HG03103 (cell line): ENCODE results near the gene FAM131A.
A peak's percentile ranks its signal among the peaks of the same experiment; 100 is the strongest.

Source experiments
- ATAC-seq: cut with Tn5 transposase; IDR thresholded peaks from one replicate; pipeline ENCODE4 v1.9.1; 2021; ENCODE audit warnings: low read depth; ENCODE audit not compliant: unreplicated experiment

FAM131A gene

DNA sequence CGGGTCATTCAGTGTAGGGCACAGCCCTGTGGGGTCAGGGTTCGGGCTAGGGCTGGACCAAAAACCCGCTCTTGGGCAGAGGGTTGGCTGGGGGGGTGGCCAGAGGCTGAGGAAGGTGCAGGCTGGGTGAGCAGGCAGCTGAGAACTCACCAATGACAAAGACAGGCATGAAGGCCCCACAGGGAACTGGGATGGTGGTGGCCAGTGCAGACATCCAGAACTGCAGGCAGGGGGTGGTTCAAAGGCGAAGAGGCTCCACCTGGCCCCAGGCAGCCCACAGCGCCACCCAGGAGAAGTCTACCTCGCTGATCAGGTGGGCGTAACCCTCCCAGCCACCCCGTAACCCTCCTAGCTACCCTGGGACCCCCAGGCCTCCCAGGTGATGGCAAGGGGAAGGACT lies 17.4 kb downstream of the FAM131A start:
- no peak for ATAC-seq

DNA sequence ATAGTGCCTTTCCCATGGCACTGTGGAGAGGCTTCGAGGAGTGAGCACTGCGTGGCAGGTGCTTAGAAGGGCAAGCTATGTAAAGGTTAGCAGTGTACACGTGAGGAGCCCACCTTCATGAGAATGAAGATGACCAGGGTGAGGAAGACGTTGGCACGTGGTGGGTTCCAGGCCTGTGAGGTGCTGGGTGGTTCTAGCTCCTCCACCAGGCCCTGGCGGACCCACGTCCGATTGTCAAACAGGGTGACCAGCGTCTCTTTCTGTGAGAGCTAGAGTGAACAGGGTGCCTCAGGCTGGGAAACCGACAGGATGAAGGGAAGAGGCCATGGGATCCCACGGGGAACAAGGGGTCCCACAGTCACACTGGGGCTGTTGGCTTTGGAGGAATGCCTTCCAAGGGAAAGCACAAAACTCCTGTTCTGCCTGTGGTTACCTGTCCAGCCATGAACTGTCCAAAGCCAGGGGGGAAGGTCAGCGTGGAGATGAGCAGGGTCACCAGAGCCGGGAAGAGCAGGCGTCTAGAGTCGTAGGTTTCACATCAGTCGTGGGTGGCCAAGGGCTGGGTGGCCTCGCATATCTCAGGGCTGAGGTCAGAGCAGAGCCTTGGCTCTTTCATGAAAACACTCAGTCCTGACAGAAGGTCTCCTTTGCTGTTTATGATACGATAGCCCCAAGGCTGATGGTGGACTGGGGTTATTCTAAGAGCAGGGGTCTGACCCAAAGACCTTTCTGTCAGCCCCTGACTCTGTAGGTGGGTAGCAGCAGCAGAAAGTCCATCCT lies 18.1 kb downstream of the FAM131A start:
- no peak for ATAC-seq

DNA sequence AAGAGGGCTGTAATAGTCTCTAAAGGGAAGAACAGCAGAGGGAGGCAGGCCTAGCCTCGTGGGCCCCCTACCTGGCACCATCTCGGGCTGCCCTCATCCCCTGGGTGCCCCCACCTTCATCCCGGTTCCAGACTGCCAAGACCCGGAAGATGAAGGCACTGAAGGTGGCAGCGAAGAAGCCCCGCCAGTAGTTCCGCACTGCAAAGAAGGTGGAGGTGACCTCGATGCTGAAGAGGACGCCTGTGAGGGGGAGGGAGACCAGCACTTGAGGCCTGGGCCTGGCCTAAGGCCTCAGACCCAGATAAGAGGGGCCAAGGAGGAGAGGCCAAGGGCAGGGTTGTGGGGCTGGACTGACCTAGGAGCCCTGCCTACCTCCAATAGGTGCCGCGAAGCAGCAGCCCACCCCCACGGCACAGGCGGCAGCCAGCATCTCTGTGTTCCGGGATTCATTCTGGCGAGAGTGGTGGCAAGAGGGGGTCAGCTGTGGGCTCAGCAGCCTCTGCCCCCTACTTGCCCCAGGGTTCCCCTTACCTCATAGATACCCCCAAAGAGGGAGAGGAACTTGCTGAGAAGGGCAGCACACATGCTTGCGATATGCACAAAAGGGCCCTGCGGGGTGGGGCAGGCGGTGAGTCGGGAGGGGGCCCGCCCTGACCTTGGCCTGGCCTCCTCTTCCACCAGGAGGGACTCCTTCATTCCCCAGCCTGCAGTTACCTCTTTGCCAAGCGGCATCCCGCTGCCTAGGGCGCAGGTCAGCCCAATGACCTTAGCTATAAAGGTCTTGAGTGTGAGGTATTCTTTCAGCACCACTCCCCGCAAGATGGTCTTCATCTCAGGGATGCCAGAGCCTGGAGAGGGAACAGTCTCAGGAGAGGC lies 20.1 kb downstream of the FAM131A start:
- no peak for ATAC-seq

DNA sequence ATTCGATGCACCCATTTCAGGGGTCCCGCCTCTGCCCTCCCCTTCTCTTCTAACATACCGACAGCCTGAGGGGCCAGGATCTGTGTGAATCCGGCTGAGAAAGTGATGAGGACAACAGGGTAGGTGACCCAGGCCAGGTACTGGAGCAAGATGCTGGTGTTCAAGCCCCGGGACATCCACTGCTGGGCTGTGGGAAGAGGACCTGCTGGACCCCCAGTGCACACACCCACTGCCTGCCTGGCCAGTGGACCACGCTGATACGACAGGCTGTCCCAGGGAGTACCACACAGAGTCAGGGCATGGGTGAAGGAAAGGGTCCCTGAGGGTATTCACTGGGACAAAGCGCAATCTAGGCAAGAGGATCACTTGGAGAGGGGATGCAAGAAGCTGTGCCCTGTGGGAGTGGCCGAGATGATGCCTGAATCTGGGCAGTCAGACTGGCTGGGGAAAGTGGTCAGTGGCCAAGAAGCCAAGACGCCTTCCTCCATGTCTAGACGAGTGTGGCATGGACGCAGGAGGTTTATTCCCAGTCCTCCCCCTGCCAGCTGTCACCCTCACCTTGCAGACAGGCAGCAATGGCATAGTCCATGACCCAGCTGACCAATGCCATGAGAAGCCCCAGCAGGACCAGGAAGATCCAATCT lies 20.8 kb downstream of the FAM131A start:
- ATAC-seq: no peak

DNA sequence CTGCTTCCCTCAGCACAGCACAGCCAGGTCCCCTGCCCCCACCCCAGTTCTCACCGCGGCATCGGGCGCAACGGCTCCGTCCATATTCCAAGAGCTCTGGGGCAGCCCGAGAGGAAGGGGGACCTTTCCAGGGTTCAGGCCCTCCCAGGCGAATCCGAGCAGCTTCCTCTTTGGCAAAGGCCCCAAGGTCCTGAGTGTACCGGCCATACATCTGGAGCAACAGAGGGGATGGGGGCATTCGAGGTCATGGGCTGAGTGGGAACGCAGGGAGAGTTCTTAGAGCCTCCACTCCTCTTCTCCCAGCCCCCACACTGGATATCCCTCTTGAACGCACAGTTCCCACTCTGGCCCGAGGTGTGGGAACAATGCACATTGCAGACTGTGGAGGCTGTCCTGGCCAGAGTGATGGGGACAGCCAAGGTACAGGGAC lies 21.5 kb downstream of the FAM131A start:
- no peak for ATAC-seq

DNA sequence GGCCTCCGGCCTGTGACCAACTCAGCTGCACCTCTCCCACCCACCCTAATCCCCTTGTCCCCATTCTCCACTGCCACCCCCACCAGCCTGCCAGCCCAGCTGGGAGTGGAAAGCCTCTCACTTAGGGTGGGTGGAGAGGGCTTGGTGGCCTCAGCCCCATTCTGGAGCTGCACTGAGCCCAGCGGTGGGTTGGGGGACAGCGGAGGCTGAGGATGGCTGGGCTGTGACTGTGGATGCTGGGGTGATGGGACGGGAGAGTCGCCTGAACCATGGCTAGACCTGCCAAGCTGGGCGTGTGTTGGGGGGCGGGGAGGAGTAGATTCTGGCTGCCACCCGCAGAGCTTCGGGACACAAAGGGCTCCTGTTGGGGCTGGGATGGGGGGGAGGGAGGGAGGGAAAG lies 22.2 kb downstream of the FAM131A start:
- ATAC-seq: no peak

DNA sequence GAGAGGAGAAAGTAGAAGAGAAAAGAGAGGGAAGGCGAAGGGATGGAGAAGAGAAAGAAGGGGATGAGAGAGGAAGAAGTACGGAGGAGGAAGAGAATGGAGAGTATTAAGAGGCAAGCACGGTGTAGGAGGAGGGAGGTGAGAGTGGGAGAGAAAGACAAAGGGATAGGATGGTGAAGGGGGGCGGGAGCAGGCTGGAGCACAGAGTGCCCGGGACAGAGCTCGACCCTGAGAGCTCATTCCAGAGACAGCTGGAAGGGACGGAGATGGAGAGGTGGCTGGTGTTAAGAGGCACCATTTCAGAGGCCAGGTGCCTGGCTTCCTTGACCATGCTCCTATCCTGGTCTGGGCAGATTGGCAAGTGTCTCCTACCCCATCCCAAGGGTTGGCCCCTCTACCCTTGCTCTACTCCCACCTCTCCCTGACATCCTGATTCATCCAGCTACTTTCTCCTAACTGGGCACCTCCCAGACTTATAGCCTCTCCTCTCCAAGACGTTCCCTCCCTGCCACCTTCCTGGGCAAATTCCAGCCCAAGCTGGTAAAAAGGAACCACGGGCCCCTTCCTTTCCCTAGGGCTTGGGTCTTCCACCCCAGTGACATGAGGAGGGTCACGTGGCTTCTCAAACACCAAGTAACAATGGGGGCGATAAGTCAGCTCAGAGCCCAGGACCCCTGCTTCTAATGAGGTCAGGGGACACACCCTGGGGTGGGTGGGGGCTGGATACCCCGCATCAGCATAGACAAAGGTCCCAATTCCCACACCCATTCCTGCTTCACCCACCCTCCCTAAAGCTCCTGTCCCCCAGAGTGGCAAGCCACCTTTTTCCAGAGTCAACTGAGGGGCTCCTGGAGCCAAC lies 22.9 kb downstream of the FAM131A start:
- ATAC-seq: no peak

DNA sequence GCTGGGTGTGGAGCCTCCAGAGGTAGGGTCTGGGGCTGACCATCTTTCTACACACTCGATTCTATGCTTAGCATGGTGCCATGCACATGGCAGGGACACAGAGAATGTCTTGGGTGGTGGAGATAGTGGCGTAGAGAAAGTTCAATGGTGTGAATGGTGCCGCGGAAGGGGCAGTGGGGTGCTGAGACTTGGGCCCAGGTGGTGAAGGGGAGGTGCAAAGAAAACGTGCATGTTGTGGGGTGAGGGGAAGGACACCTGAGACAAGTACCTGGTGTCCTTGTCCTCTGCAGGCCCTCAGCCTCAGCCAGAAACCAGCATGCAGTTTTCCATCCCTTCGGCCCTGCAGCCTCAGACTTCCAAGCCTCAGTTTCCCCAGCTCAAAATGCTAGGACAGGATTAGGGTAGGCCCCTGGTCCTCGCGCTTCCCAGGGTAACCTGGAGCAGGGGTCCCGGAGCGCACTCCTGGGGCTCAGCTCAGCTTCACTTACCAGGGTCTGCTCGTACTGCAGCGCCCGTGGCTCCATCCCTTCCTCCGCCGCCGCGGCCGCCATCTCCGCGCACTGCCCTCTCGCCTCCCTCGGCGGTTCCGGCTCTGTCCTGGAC lies 23.6 kb downstream of the FAM131A start:
- ATAC-seq: no peak

DNA sequence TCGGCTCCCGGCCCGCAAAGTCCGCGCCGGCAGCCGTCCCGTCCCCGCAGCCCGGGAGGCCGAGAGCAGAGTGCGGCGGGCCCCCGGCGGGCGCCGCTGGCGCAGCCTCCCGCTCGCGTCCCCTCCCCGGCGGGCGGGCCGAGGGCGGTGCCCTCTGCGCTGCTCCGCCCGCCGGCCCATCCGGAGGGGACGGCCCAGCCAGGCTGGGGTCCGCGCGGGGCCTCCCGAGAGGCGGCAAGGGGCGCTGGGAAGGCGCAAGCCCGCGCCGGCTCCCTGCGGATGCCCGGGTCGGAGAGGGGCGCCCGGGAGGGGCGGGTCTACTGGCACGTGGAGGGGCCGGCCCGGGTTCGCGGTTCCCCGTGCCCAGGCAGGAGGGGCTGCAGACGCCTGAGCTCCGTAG lies 24.1 kb downstream of the FAM131A start, which contains the start of the genes CLCN2 and POLR2H:
CLCN2 (minus strand) TSS at position 74 of the 400 bp plus-strand sequence. CDS start 126 bp downstream, outside the sequence.
POLR2H (plus strand) TSS at position 179 of the 400 bp plus-strand sequence. CDS start 1,783 bp downstream, outside the sequence.
- no peak for ATAC-seq

DNA sequence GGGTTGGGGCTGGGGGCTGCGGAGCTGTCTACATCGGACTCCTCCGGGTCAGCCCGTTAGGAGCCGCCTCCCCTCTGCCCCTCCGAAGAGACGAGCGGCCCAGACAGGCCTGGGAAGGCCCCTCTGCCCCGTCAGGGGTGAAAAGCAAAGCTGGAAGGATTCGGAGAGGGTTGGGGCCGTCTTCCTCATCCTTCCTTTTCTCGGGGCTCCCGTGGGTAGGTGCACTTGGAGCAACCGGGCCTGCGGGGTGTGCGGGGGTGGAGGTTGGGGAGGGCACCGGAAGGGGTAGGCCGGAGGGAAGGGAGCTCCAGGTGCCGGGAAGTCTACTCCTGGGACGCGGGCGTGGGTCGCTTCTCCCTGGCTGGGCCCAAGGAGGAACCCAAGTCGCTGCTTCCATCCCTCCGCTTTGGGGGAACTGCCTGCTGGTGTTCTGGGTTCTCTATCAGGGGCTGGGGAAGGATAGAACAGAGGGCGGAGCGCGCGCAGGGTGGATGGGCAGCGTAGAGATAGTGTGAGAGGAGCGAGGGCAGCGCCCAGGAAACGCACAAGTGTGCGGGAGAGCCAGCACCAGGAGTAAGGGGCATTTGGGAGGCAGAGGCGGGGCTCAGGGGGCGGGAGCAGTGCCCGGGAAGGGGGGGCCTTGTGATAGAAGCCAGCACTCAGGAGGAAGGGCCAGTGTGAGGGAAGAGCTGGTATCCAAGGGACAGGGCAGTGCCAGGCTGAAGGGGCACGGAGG lies 24.7 kb downstream of the FAM131A start:
- no peak for ATAC-seq

DNA sequence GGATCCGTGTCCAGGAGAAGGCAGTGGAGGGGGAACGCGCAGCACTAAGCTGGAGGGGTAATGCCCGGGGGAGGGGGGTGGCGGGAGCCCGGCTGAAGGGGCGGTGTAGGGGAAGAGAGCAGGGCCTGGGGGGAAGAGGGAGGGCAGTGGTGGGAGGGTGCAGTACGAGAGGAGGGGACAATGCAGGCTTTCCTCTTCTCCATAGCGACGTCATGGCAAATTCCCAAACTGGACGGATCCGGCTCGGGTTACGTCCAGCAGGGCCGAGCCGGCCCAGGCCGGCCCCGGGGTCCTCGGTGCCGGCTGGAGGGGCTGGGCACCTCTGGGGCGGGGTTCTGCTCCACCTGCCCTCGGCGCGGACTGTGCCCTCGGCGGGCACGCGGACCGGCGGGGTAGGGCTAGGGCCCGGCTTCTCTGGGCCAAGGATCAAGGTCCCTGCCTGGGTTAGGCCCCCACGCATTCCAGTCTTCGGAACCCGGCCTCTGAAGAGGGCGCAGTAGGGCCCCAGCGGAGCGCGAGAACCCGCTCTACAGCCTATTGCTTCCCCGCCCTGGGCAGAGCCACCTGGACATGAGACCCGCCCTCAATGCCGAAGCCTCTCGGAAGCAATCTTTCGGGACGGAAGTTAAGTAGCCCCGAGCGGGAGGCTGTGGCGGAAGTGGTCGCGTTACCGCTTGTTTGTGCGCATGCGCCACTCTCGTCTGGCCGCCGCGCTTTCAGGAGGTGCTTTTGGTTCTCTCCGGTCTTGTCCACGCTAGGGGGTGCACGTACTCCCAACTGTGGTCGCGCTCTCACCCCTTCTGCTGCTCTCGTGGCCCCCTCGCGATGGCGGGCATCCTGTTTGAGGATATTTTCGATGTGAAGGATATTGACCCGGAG lies 25.5 kb downstream of the FAM131A start:
- ATAC-seq: peak; percentile 83

DNA sequence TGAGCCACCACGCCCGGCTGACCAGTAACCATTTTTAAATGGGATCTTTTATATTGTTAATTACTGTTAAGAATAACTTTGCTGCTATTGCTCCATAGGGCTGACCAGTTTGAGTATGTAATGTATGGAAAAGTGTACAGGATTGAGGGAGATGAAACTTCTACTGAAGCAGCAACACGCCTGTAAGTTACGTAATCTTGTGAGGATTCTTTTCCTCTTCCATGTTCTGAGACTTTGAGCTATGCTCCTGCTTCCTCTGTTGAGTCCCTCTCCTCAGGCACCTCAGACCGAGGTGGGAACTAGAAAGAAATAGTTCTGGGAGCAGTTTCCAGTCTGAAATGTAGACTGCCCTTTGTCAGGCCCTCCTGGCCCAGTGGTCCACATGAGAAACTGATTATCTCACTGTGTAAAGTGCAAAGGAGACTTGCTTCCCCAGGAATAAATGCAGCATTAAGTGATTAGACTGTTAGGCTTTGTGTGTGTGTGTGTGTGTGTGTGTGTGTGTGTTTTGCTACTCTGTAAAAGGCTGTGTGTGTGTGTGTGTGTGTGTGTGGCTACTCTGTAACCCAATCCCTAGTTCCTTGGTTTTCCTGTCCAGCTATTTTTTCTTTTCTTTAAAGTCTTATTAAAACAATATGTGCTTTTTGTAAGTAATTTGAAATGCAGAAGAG lies 29.4 kb downstream of the FAM131A start:
- no peak for ATAC-seq

DNA sequence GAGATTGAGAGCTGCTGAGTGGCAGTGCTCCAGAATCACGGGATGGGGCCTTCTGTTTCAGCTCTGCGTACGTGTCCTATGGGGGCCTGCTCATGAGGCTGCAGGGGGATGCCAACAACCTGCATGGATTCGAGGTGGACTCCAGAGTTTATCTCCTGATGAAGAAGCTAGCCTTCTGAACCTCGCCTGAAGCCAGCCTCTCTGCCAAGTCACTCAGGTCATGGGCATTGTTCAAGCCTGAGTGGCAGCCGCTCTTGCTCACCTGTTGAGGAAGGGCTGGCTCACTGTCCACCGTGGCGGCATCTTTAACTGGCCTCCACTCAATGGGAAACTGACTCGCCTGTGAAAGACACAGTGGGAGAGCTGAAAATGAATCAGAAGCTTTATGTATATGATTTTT lies 30.7 kb downstream of the FAM131A start:
- ATAC-seq: no peak

DNA sequence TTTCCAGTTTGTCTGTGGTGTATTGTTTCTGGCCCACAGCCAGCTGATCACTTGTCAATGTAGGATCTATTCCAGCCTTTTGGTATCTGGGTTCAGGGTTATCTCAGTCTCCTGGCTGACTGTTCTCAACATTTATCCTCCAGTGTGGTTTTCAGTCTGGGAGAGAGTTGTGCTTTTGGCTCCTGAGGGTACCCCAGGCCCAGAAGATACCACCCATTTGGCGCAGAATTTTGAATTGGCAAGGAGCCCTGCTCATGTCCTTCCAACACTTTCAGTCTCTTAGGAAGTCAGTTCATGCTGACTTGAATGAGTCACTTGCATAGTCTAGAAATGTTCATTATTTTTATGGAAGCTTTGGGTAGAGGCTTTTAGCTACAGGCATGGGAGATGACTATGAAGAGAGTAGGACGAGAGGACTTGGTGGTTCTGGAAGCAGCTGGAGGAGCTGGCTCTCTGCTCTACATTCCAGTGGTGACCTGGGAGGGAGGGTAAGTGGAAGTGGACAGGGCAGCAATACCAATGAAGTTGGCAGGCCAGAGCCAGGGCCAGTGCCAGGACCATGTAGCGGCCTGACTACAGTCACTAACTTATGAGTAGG lies 31.3 kb downstream of the FAM131A start:
- ATAC-seq: no peak

DNA sequence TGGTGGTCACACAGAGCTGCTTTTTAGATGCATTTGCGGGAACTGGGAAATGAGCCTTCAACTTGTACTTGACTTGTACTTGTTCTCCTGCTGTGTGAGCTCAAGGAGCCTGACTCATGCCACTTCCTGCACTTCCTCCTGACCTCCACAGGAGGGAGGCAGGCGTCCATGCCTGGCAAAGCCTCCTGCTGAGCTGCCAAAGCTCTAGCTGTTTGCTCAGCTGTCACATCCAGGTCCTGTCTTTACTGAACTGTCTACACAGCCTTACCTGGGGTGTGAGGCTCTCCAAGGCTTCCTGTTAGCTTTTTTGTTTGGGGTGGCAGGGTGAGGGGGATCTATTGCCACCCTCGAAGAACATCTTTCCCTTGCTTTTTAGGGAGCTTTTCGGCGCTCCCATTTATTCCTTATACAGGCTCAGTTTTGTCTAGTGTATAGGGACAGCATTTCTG lies 34.2 kb downstream of the FAM131A start:
- ATAC-seq: no peak

DNA sequence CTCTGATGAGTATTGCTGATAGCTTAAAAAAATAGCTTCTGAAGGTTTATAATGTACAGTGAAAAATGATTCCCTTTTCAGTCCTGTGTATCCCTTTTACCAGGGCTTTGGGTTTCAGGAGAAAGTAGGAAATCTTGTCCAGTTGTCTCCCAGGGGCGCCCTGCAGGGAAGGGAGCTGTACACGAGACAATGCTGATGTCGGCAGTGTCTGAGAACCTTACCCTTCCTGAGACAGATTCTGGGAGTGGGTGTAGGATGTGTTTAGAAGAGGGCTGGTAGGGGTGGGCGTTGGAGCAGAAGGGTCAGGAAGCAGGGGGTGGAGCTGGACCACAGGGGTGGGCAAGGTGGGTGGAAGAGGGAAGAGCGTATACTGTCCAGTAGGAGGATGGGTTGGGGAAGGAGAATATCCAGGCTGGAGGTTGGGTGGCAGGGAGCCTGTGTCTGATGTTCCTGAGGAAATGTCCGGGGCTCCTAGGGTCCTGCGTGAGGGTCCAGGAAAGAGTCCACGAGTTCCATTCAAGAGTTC lies 35.0 kb downstream of the FAM131A start:
- ATAC-seq: no peak

DNA sequence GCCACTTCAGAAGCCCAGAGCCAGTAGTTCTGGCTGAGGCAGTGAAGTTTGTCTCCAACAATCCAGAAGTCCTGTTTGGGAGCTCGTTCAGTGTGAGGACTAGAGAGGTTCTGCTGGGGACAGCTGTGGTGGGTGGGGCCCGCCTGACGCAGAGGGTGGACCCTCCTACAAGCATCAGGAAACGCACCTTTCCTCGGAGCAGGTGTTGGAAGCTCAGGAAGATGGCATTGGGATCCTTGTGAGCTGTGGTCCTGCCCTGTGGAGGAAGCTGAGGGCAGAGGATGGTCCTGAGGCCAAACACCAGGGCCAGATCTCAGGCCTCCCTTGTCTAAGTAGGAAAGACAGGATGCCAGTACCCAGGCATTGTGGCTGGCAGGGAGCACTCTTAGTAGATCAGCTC lies 35.5 kb downstream of the FAM131A start:
- no peak for ATAC-seq
